ENCODE results near the gene KRT33B.

Gene KRT33B

DNA sequence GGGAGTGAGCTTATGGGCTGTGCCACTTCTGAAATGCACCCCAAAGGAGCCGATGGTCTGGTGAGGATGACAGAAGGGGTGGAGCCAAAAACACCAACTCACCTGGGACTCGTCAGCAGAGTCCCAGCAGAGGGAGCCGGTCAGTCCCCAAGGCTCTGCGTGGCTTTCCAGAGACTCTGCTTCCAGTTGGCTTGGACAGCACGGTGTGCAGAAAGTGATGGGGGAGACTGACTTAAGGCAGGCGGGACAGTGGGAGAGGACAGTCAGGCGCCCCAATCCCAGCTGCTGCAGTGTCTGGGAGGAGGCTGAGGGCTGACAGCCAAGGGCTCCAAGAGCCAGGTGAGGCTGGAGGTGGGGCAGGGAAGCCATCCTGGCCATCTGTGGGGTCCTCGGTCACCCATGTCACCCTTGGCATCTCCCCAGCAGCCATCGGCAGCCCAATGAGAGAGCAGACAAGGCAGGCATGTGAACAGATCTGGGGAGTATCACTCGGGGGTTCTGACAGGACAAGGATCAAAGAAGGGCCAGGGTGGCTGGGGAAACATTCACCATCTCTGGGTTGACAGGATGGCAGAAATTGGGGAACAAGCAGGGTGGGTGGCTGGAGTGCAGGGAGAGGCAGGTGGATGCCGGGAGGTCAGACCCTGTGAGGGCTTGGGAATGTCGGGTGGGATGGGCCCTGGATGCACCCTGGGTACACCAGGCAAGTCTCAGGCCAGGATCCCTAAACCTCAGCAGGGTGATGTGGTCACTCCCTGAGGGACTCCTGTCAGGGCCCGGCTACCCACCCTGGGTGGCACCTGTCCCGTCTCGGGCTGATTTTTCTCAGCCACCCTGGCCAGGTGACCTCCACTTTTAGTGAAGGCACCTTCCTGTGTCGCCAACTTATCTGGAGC lies 45.2 kb downstream of the KRT33B start:
- no peak for DNase-seq (ENCODE audit: low read depth)

DNA sequence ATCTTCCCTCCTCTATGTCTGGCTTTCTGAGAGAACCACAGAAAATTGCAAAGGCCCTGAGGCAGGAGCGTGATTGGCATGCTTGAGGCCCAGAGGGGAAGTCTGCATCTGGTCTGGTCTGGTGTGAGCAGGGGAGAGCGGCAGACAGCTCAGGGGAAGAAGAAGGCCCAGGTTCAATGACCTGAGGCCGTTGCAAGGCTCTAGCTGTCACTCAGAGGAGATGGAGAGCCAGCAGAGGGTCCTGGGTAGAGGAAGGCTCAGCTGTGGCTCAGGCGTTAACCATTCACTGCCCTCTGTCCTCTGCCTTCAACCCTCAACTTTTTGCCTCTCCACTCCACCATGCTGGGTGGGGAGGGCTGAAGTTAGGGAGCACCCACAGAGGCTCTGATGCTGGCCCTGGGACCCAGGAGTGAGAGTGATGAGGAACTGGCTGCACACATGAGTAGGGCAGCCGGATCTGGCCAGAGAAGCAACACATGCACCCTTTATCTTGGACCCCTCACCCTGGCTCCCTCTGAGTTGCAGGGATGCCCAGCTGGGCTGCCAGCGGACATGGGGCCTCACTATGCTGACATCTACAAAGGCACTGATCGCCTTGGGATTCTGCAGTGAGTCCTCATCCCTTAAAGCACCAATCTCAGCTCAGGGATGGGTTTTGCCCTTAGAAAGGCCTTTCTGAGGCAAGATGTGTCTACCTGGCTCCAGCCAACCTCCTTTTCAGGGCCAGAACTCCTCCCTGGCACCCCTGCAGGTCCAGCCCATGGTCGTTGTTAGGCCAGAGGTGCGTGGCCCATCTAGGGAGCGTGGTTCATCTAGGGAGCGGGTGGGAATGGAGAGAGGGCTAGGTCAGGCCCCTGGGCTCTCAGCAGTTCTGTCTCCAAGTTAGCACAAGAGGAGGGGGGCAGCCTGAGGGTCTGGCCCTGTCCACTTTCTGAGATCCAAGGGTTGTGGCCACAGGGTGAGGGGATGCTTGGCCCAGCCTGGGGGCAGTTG lies 46.4 kb downstream of the KRT33B start:
- DNase-seq (ENCODE audit: low read depth) = no peak

GRCh38 chr17:41322094-41322902 lies 47.3 kb downstream of the KRT33B start:
- DNase-seq (ENCODE audit: low read depth) = no peak

- DNase-seq (ENCODE audit: low read depth) = no peak
Observed at GRCh38 chr17:41318231-41318630, 51.4 kb downstream of the KRT33B start.

DNA sequence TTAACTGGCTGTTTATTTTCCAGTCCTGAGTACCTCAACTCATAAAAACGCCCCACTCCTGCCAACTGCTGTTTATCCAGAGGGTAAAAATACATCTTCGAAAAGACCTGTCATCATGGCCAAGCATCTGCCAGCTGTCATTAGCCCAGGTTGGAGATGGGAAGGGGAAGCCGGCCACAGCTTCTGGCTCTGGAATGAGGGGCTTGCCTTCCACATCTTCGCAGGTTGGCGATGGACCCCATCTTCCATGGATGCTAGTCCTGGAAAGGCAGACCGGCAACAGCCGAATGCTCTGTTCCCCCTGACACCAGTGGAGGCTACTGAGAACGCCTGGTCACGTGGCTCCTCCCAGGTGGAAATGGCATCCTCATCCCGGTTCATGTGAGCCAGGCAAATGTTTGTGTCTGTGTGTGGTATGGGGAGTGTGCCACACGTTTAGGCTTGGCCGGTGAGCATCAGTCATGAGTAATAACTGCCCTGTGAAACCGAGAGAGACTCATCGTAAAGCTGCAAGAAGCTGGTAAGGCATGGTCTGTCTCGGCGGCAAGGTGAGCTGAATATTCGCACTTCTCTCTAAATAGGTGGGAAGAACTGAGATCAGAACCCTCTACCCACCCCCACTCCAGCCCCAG lies 53.7 kb downstream of the KRT33B start:
- no peak for DNase-seq (ENCODE audit: low read depth)

DNA sequence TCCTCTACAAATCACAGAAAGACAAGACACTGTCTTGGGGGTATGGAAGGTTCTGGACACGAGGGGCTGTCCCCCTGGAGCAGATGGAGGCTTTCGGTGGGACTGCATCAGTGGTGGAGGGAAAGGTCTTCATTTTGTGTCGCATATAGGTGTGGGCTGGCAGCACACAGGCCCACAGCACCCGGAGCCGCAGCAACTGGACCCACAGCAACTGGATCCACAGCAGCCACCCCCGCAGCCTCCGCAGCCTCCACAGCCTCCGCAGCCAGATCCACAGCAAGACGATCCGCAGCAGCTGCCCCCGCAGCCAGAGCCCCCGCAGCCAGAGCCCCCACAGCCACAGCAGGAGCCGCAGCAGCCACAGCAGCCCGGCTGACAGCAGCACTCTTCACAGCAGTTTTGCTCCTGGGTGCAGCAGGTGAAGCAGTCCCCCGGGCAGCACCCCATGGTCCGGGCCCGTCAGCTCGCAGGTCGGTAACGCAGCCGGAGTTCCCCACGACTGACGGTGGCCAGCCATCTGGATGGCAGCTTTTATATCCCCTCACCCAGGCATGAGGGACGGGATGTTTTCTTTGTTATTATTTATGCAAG lies 54.3 kb downstream of the KRT33B start, which contains the start of gene KRTAP17-1:
TSS of gene KRTAP17-1 (minus strand) at position 507 of the 591 bp plus-strand sequence. CDS start at position 447, 60 bp downstream.
- DNase-seq (ENCODE audit: low read depth) = no peak
